Measurements from ENCODE around the gene TCEA2.
"Not testable (repeated sequence)": the region's sequence is repeated elsewhere in the genome, so short reads cannot be mapped to it uniquely, and the experiment has no call there.

DNA sequence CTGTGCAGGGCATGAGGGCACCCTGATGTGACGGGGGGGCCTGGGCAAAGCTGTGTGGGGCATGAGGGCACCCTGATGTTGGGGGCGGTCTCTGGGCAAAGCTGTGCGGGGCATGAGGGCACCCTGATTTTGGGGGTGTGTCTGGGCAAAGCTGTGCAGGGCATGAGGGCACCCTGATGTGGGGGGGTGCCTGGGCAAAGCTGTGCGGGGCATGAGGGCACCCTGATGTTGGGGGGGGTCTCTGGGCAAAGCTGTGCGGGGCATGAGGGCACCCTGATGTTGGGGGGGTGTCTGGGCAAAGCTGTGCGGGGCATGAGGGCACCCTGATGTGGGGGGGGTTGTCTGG lies 54.4 kb downstream of the TCEA2 start:
- TF ChIP-seq, protein P1, sequence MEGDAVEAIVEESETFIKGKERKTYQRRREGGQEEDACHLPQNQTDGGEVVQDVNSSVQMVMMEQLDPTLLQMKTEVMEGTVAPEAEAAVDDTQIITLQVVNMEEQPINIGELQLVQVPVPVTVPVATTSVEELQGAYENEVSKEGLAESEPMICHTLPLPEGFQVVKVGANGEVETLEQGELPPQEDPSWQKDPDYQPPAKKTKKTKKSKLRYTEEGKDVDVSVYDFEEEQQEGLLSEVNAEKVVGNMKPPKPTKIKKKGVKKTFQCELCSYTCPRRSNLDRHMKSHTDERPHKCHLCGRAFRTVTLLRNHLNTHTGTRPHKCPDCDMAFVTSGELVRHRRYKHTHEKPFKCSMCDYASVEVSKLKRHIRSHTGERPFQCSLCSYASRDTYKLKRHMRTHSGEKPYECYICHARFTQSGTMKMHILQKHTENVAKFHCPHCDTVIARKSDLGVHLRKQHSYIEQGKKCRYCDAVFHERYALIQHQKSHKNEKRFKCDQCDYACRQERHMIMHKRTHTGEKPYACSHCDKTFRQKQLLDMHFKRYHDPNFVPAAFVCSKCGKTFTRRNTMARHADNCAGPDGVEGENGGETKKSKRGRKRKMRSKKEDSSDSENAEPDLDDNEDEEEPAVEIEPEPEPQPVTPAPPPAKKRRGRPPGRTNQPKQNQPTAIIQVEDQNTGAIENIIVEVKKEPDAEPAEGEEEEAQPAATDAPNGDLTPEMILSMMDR (IDR thresholded peaks at IDR 0.05) = not testable (repeated sequence)
- not testable (repeated sequence) for TF ChIP-seq EP300 (IDR thresholded peaks at IDR 0.05); POLR2A (IDR thresholded peaks at IDR 0.05; ENCODE audit: low read depth); POLR2AphosphoS5 (IDR thresholded peaks at IDR 0.05)

Data from esophagus muscularis mucosa (tissue), 4 donors.